ENCODE results near the gene PARP1. TPM values are rescaled to one million over a fixed set of nuclear protein-coding genes. Genes with fewer than 3 reads are reported as not detected.

Gene PARP1
- total and polyA plus RNA-seq, 2 donors from 2014 or later, result 37.9 to 71.1 TPM

GRCh38 chr1:226371027-226371694, 36.7 kb downstream of the PARP1 start:
- FAIRE-seq (no peak), DNase-seq (no peak)
- Histone ChIP-seq H3K4me1 (ENCODE audit: control insufficient read depth in 2 of 3, insufficient read depth in 2 of 3, low read depth in 1 of 3, low read length in 3 of 3) (no peaks in the 10 kb centered on the region), H3K27ac (ENCODE audit: low read depth in 2 of 2, low read length in 2 of 2) (no peak overlapping the region), H3K36me3 (ENCODE audit: control insufficient read depth in 2 of 3, insufficient read depth in 3 of 3, low read length in 3 of 3) (peaks cover 5 to 66% (median 49%) of the 10 kb centered on the region in 3 donors), H3K9me3 (ENCODE audit: control insufficient read depth in 2 of 3, insufficient read depth in 1 of 3, low read length in 3 of 3) (no peaks in the 10 kb centered on the region), H3K4me3 (ENCODE audit: low read length in 3 of 3) (no peak overlapping the region), H3K9ac (ENCODE audit: low read length in 3 of 3) (no peak overlapping the region), H3K27me3 (ENCODE audit: control insufficient read depth, insufficient read depth, low read length) (no peaks in the 10 kb centered on the region)
- TF ChIP-seq, protein P1, sequence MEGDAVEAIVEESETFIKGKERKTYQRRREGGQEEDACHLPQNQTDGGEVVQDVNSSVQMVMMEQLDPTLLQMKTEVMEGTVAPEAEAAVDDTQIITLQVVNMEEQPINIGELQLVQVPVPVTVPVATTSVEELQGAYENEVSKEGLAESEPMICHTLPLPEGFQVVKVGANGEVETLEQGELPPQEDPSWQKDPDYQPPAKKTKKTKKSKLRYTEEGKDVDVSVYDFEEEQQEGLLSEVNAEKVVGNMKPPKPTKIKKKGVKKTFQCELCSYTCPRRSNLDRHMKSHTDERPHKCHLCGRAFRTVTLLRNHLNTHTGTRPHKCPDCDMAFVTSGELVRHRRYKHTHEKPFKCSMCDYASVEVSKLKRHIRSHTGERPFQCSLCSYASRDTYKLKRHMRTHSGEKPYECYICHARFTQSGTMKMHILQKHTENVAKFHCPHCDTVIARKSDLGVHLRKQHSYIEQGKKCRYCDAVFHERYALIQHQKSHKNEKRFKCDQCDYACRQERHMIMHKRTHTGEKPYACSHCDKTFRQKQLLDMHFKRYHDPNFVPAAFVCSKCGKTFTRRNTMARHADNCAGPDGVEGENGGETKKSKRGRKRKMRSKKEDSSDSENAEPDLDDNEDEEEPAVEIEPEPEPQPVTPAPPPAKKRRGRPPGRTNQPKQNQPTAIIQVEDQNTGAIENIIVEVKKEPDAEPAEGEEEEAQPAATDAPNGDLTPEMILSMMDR (IDR thresholded peaks at IDR 0.05; ENCODE audit: borderline replicate concordance, extremely low read depth, insufficient read depth), result no peak
- intact Hi-C loops (cut with DNase I), result no loop called here

GRCh38 chr1:226370144-226370923, 37.6 kb downstream of the PARP1 start:
- no peaks in the 10 kb centered on the region for H3K9me3 ChIP-seq (ENCODE audit: control insufficient read depth in 2 of 3, insufficient read depth in 1 of 3, low read length in 3 of 3)
- intact Hi-C loops (cut with DNase I), result no loop called here
- no peaks in the 10 kb centered on the region for H3K27me3 ChIP-seq (ENCODE audit: control insufficient read depth, insufficient read depth, low read length)
- no peak overlapping the region for H3K4me3 ChIP-seq (ENCODE audit: low read length in 3 of 3)
- H3K27ac ChIP-seq (ENCODE audit: low read depth in 2 of 2, low read length in 2 of 2), result no peak overlapping the region
- DNase-seq (no peak), FAIRE-seq (no peak)
- no peaks in the 10 kb centered on the region for H3K4me1 ChIP-seq (ENCODE audit: control insufficient read depth in 2 of 3, insufficient read depth in 2 of 3, low read depth in 1 of 3, low read length in 3 of 3)
- no peak overlapping the region for H3K9ac ChIP-seq (ENCODE audit: low read length in 3 of 3)
- peaks cover 5 to 67% (median 53%) of the 10 kb centered on the region in 3 donors for H3K36me3 ChIP-seq (ENCODE audit: control insufficient read depth in 2 of 3, insufficient read depth in 3 of 3, low read length in 3 of 3)
- TF ChIP-seq, protein P1 (IDR thresholded peaks at IDR 0.05; ENCODE audit: borderline replicate concordance, extremely low read depth, insufficient read depth), result no peak

DNA sequence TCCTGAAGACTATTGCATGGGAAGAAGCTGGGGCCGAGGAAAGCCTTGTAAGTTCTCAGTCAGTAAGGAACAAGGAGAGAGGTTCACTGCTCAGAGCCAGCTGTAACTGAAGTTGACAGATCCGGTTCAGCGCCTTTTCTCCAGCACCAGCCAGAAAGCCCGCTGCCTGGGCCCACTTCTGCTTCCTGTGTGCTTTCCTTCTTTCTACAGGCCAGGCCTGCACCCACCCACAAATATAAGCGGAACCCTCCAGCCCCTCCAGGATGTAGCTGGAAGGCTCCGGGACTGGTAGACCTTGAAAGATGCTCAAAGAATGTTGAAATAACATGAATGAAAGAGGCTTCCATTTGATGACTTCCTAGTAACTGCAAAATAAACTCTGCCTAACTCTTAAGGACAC, 38.8 kb downstream of the PARP1 start:
- FAIRE-seq, result no peak
- H3K9ac ChIP-seq (ENCODE audit: low read length in 3 of 3), result no peak overlapping the region
- H3K36me3 ChIP-seq (ENCODE audit: control insufficient read depth in 2 of 3, insufficient read depth in 3 of 3, low read length in 3 of 3), result peaks cover 7 to 67% (median 51%) of the 10 kb centered on the region in 3 donors
- no peak for DNase-seq
- intact Hi-C loops (cut with DNase I), result no loop called here
- no peaks in the 10 kb centered on the region for H3K27me3 ChIP-seq (ENCODE audit: control insufficient read depth, insufficient read depth, low read length)
- H3K4me3 ChIP-seq (ENCODE audit: low read length in 3 of 3), result no peak overlapping the region
- TF ChIP-seq, protein P1 (IDR thresholded peaks at IDR 0.05; ENCODE audit: borderline replicate concordance, extremely low read depth, insufficient read depth), result no peak
- H3K9me3 ChIP-seq (ENCODE audit: control insufficient read depth in 2 of 3, insufficient read depth in 1 of 3, low read length in 3 of 3), result no peaks in the 10 kb centered on the region
- H3K27ac ChIP-seq (ENCODE audit: low read depth in 2 of 2, low read length in 2 of 2), result no peak overlapping the region
- no peaks in the 10 kb centered on the region for H3K4me1 ChIP-seq (ENCODE audit: control insufficient read depth in 2 of 3, insufficient read depth in 2 of 3, low read depth in 1 of 3, low read length in 3 of 3)

Measured in kidney (tissue), 14 donors.